Testis (tissue), 2 donors: ENCODE data around the gene ADAMTS20.

Source experiments
- POLR2A ChIP-seq: fragments of 450-650 bp; IDR thresholded peaks from one replicate; pipeline ENCODE4 v1.6.1; 2017; ENCODE audit warnings: antibody characterized with exemption, mild to moderate bottlenecking, moderate library complexity
- TF ChIP-seq, protein P1 (sequence below), 3 experiments: fragments of 450-650 bp in 2 of 3; fragments of 200-600 bp in 1 of 3; sonication (generic) in 1 of 3; IDR thresholded peaks; one replicate each; pipeline ENCODE4 v1.5.1; 2016 to 2019; ENCODE audit warnings: antibody characterized with exemption in 3 of 3, mild to moderate bottlenecking in 2 of 3, moderate library complexity in 1 of 3

DNA sequence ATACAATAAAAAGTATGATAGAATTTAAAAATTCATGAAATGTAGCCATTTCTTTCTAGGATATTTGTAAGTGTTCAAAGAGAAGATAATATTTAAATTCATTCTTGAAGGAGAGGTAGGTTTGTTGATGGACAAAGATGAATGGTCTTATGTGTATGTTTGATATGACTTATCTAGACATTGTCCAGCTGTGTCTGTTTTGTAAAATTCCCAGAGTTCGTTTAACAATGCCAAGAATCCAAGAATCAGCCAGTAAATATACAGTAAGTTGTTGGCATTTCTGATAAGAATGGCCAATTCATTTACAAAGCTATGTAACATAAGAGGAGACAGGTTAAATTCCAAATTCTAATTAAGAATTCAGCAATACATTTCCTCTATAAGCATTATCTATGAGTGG lies 150.9 kb downstream of the ADAMTS20 start:
- TF ChIP-seq, protein P1, sequence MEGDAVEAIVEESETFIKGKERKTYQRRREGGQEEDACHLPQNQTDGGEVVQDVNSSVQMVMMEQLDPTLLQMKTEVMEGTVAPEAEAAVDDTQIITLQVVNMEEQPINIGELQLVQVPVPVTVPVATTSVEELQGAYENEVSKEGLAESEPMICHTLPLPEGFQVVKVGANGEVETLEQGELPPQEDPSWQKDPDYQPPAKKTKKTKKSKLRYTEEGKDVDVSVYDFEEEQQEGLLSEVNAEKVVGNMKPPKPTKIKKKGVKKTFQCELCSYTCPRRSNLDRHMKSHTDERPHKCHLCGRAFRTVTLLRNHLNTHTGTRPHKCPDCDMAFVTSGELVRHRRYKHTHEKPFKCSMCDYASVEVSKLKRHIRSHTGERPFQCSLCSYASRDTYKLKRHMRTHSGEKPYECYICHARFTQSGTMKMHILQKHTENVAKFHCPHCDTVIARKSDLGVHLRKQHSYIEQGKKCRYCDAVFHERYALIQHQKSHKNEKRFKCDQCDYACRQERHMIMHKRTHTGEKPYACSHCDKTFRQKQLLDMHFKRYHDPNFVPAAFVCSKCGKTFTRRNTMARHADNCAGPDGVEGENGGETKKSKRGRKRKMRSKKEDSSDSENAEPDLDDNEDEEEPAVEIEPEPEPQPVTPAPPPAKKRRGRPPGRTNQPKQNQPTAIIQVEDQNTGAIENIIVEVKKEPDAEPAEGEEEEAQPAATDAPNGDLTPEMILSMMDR (IDR thresholded peaks at IDR 0.05) = no peak
- TF ChIP-seq POLR2A = no peak
